B cell (primary cell): ENCODE data around the gene ATRAID. TPM values are rescaled to one million over a fixed set of nuclear protein-coding genes. Genes with fewer than 3 reads are reported as not detected.
A peak's percentile ranks its signal among the peaks of the same experiment; 100 is the strongest.

Experiments
- ATAC-seq: fragments of 200-7000 bp; cut with Tn5 transposase; one replicate; pipeline ENCODE4 v1.10.0; 2021; ENCODE audit warnings: low read depth, mild to moderate bottlenecking, moderate number of reproducible peaks, moderate library complexity
- CTCF ChIA-PET: fragments of 350-600 bp; sonication (Branson Sonifier 250); formaldehyde crosslinking; loops from one replicate; lab custom pipeline; 2021; ENCODE audit warnings: antibody characterized with exemption, inconsistent platforms; lab: Charles Lee
- POLR2A ChIA-PET: fragments of 350-600 bp; sonication (Branson Sonifier 250); formaldehyde crosslinking; loops from one replicate; lab custom pipeline; 2021; ENCODE audit warnings: antibody characterized with exemption; lab: Charles Lee
- DNase-seq: peaks from one replicate; pipeline ENCODE4 v3.0.0; 2013
- H2AFZ ChIP-seq: 2 replicates; pipeline ENCODE4 v1.6.1; 2012; ENCODE audit warnings: mild to moderate bottlenecking, low read depth, low read length; ENCODE audit not compliant: insufficient read depth, poor library complexity, severe bottlenecking
- H3K27ac ChIP-seq, 2 donors: 1 replicate in 1 of 2; 2 replicates in 1 of 2; pipeline ENCODE4 v1.5.1; 2012 to 2013; ENCODE audit warnings: low read length in 2 of 2, mild to moderate bottlenecking in 2 of 2, moderate library complexity in 1 of 2
- H3K27me3 ChIP-seq, 4 experiments: fragments of 200-600 bp in 1 of 4; sonication (generic) in 1 of 4; replicated peaks in 1 of 4; 1 replicate in 2 of 4; 2 replicates in 2 of 4; pipeline versions ENCODE4 v1.6.1 to v1.7.0; 2013 to 2016; ENCODE audit warnings: low read length in 3 of 4, mild to moderate bottlenecking in 2 of 4, mixed read lengths in 1 of 4, moderate library complexity in 1 of 4; ENCODE audit not compliant: insufficient read depth in 4 of 4, control insufficient read depth in 3 of 4; ENCODE audit errors: control extremely low read depth in 1 of 4
- H3K36me3 ChIP-seq, 2 experiments: replicated peaks in 1 of 2; 1 replicate in 1 of 2; 2 replicates in 1 of 2; pipeline versions ENCODE4 v1.6.1 to v1.7.1; 2013; ENCODE audit warnings: low read length in 1 of 2; ENCODE audit not compliant: insufficient read depth in 2 of 2, control insufficient read depth in 1 of 2; ENCODE audit errors: control extremely low read depth in 1 of 2, extremely low read depth in 1 of 2
- H3K4me1 ChIP-seq, 2 donors: fragments of 200-600 bp in 1 of 2; sonication (generic) in 1 of 2; 1 replicate in 1 of 2; 2 replicates in 1 of 2; pipeline versions ENCODE4 v1.5.1 to v1.6.1; 2013 to 2017; ENCODE audit warnings: low read length in 2 of 2; ENCODE audit not compliant: control insufficient read depth in 2 of 2, insufficient read depth in 2 of 2
- H3K4me2 ChIP-seq: replicated peaks from 2 replicates; pipeline ENCODE3; 2012; ENCODE audit warnings: mild to moderate bottlenecking, low read depth, low read length; ENCODE audit not compliant: poor library complexity, severe bottlenecking
- H3K4me3 ChIP-seq, 5 experiments: fragments of 200-600 bp in 1 of 5; sonication (generic) in 1 of 5; 1 replicate in 3 of 5; 2 replicates in 2 of 5; pipeline versions ENCODE4 v1.5.1 to v1.7.0; 2011 to 2016; ENCODE audit warnings: low read length in 4 of 5, mild to moderate bottlenecking in 4 of 5, low read depth in 2 of 5, control low read depth in 1 of 5, moderate library complexity in 1 of 5; ENCODE audit not compliant: insufficient read depth in 1 of 5; ENCODE audit errors: control extremely low read depth in 1 of 5, extremely low read depth in 1 of 5
- H3K79me2 ChIP-seq: fragments of 200-600 bp; sonication (generic); one replicate; pipeline ENCODE4 v1.6.0; 2016; ENCODE audit warnings: low read length; ENCODE audit not compliant: control insufficient read depth, insufficient read depth
- H3K9ac ChIP-seq: fragments of 200-600 bp; sonication (generic); 2 replicates; pipeline ENCODE4 v1.6.1; 2017; ENCODE audit warnings: mild to moderate bottlenecking, low read length, moderate library complexity
- H3K9me3 ChIP-seq, 3 donors: one replicate each; pipeline versions ENCODE4 v1.6.1 to v1.7.1; 2013; ENCODE audit warnings: low read length in 2 of 3; ENCODE audit not compliant: control insufficient read depth in 2 of 3, insufficient read depth in 1 of 3; ENCODE audit errors: control extremely low read depth in 1 of 3
- H4K20me1 ChIP-seq: 2 replicates; pipeline ENCODE4 v1.6.0; 2012; ENCODE audit warnings: mild to moderate bottlenecking, low read length; ENCODE audit not compliant: insufficient read depth, control insufficient read depth, poor library complexity, severe bottlenecking
- H3K27ac Mint-ChIP-seq: one replicate; pipeline ENCODE4 v1.8.0; 2021; ENCODE audit warnings: mixed read lengths
- H3K27me3 Mint-ChIP-seq: one replicate; pipeline ENCODE4 v1.8.0; 2021; ENCODE audit warnings: mixed read lengths
- H3K4me1 Mint-ChIP-seq: one replicate; pipeline ENCODE4 v1.8.0; 2021; ENCODE audit warnings: mixed read lengths
- H3K4me3 Mint-ChIP-seq: one replicate; pipeline ENCODE4 v1.8.0; 2021; ENCODE audit warnings: mixed read lengths
- H3K9me3 Mint-ChIP-seq: one replicate; pipeline ENCODE4 v1.8.0; 2022; ENCODE audit warnings: mixed read lengths; ENCODE audit not compliant: insufficient read depth
- CTCF ChIP-seq: fragments of 200-600 bp; IDR thresholded peaks from one replicate; pipeline ENCODE4 v1.8.0; 2022; ENCODE audit warnings: antibody characterized with exemption, mild to moderate bottlenecking
- EZH2 ChIP-seq: IDR thresholded peaks from 2 replicates; pipeline ENCODE4 v1.6.1; 2012; ENCODE audit warnings: borderline replicate concordance, low read depth, mild to moderate bottlenecking, moderate library complexity, low read length; ENCODE audit not compliant: insufficient read depth, poor library complexity, severe bottlenecking
- WGBS: methylation state at CpG from one replicate; pipeline ENCODE4 v1.1.5; 2013; ENCODE audit warnings: missing lambda C conversion rate; ENCODE audit not compliant: insufficient coverage; 5-methylcytosine and 5-hydroxymethylcytosine counted together
- intact Hi-C: fragments of 100-400 bp; cut with micrococcal nuclease; formaldehyde crosslinking; loops from one replicate; pipeline ENCODE4 v1.10.0; 2022
- polyA plus RNA-seq: library from polyadenylated mRNA; depleted of rRNA; stranded (reverse); fragments of >200 nt; gene quantifications from 2 replicates; pipeline ENCODE4 v1.2.3, GENCODE V29; 2012
- total RNA-seq, 2 donors: library from RNA; stranded (reverse); fragments of 120-200 nt in 1 of 2; gene quantifications; 1 replicate in 1 of 2; 2 replicates in 1 of 2; pipeline versions ENCODE4 v1.2.3 to v1.2.4, GENCODE V29; 2013 to 2022

Gene ATRAID
- total and polyA plus RNA-seq, 2 donors (not counting 1 experiment from before 2014, with no cell fraction given) = 88.8 to 117 TPM

GRCh38 chr2:27198627-27199026 lies 13.2 kb upstream of the ATRAID start:
- H3K36me3 ChIP-seq = peaks cover 0 to 19% of the 10 kb centered on the region in 2 experiments
- CTCF ChIA-PET = interaction anchor here (1.4 kb wide), 1 partner anchor 47 kb away, joined by 4 read pairs; no protein-coding TSS in a partner anchor
- no peaks in the 10 kb centered on the region for H3K4me1 ChIP-seq
- no peaks in the 10 kb centered on the region for H3K79me2 ChIP-seq
- TF ChIP-seq CTCF (no peak), EZH2 (no peak)
- H3K9me3 ChIP-seq = peaks cover 0 to 1% (median 0%) of the 10 kb centered on the region in 3 donors
- WGBS = 94% methylated on average over 2 of the region's 2 CpGs
- H3K27me3 ChIP-seq = no peaks in the 10 kb centered on the region
- H4K20me1 ChIP-seq = no peaks in the 10 kb centered on the region
- intact Hi-C loops = no loop called here
- H2AFZ ChIP-seq = no peak overlapping the region
- H3K4me3 ChIP-seq = no peak overlapping the region
- Mint-ChIP-seq H3K27ac (no peak overlapping the region), H3K27me3 (no peaks in the 10 kb centered on the region), H3K4me1 (no peaks in the 10 kb centered on the region), H3K4me3 (no peak overlapping the region), H3K9me3 (no peaks in the 10 kb centered on the region)
- H3K4me2 ChIP-seq = no peak overlapping the region
- POLR2A ChIA-PET = no interaction called here
- no peak overlapping the region for H3K9ac ChIP-seq
- no peak overlapping the region for H3K27ac ChIP-seq
- DNase-seq (peak; percentile 13), ATAC-seq (no peak)

GRCh38 chr2:27199241-27199640 lies 12.6 kb upstream of the ATRAID start:
- Histone ChIP-seq H3K27ac (no peak overlapping the region), H4K20me1 (no peaks in the 10 kb centered on the region), H3K27me3 (no peaks in the 10 kb centered on the region), H3K9me3 (peaks cover 0 to 1% (median 0%) of the 10 kb centered on the region in 3 donors), H3K4me3 (no peak overlapping the region), H3K9ac (no peak overlapping the region), H3K79me2 (no peaks in the 10 kb centered on the region), H3K4me1 (no peaks in the 10 kb centered on the region), H2AFZ (no peak overlapping the region), H3K4me2 (no peak overlapping the region), H3K36me3 (peaks cover 0 to 25% of the 10 kb centered on the region in 2 experiments)
- no peak for ATAC-seq
- TF ChIP-seq CTCF (no peak), EZH2 (no peak)
- CTCF ChIA-PET = interaction anchor here (1.4 kb wide), 1 partner anchor 48 kb away, joined by 4 read pairs; no protein-coding TSS in a partner anchor
- Mint-ChIP-seq H3K27ac (no peak overlapping the region), H3K4me3 (no peak overlapping the region), H3K9me3 (no peaks in the 10 kb centered on the region), H3K4me1 (no peaks in the 10 kb centered on the region), H3K27me3 (no peaks in the 10 kb centered on the region)
- DNase-seq = peak; percentile 8
- intact Hi-C loops = no loop called here
- no CpG with 5 or more reads among the region's 2 CpGs for WGBS
- POLR2A ChIA-PET = no interaction called here
